NOMO-1 (cell line): ENCODE measurements around the gene CFAP46.
"Not testable (repeated sequence)": the region's sequence is repeated elsewhere in the genome, so short reads cannot be mapped to it uniquely, and the experiment has no call there.

ENCODE experiments used
- DNase-seq, 2 experiments: peaks; one replicate each; lab custom pipeline; 2025; ENCODE audit not compliant: unreplicated experiment in 2 of 2; lab: John Stamatoyannopoulos, UW

CFAP46 gene

DNA sequence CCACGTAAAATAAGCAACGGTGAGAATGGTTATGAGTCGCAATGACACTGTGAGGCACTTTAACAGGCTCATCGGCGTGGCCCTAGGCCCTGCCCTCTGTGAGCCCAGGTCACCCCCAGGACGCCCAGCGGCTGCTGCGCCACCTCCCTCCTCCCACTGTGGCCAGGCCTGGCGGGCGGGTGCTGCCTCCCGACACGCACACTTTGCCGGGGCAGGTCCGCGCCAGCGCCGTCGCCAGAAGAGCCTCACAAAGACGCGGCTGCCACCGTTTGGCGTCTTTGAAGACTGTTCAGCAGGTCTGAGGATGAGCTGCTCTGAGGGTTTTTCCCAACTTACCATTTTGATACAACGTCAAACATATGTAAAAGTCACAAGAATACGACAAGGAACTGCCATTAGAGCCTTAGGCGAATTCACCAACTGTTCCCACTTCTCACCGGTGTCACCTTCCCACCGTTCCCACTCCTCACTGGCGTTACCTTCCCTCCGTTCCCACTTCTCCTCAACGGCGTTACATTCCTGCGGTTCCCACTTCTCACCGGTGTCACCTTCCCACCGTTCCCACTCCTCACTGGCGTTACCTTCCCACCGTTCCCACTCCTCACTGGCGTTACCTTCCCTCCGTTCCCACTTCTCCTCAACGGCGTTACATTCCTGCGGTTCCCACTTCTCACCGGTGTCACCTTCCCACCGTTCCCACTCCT, 22.5 kb upstream of the CFAP46 start:
- not testable (repeated sequence) for DNase-seq

DNA sequence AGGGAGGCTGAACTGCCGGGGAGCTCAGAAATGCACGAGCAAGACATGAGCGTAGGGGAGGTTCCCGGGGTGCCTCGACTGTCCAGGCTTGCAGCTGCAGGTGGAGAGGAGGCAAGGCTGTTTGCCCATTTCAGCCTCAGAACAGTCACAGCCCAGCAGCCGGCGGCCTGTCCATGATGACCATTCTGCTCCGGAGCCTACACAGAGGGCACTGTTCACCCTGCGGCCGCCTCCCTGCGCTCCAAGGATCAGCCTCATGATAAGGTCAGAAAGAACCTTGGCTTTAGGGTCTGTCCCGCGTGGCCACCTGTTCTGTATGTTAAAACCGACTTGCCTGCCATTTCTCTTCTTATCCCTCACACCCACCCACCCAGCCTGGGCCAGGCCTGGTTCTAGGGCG, 21.9 kb upstream of the CFAP46 start:
- DNase-seq: no peak

DNA sequence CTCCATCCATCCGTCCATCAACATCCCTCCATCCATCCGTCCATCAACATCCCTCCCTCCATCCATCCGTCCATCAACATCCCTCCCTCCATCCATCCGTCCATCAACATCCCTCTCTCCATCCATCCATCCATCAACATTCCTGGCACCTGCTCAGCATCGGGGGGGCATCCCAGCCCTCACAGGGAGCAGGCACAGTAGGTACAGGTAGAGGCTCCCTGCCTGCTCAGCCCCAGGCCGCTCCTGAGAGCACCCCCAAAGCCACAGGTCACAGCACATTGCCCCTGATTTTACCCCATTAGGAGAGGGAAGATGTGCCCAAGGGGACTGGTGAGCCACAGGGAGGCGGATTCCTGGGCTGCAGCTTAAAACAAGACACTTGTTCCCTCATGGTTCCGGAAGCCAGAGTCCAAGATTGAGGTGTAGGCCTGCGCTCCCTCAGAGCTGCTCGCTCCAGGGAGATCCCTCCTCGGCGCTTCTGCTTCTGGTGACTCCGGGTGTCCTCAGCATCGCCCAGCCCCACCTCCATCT, 21.1 kb upstream of the CFAP46 start:
- DNase-seq: no peak

- peak in 1 of 2 experiments; percentile 4 for DNase-seq
Observed at GRCh38 chr10:132962623-132963429, 20.5 kb upstream of the CFAP46 start.

DNA sequence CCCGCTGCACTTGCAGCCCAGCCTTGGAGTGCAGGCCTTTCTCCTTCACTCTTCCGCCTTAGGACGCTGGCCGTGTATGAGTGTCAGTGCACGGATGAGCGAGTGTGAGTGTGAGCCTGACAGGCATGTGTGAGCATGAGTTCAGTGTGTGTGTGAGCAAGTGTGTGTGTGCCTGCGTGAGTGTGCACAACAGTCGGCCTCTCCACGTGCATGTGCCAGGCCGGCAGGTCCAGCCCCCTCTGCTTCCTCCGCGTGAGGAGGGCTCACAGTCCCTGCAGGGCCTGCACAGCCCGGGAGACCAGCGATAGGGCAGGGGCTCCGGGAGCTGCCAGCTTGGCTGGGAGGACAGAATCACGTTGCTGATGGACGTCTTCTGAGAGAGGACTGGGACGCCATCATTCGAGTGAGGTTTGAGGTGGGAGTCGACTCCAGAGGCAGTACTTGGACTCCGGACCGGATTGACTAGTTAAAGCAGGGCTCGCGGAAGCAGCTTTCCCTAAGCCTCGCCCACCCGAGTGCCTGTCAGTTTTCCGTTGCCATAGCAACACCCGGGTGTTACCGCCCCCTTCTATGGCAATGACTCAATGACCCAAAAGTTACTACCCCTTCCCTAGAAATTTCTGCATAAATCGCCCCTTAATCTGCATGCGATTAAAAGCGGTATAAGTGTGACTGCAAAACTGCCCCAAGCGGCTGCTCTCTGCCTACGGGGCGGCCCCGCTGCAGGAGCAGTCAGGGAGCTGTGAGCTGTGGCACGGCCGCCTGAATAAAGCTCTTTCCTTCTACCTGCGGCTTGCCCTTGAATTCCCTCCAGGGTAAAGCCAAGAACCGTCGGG, 19.6 kb upstream of the CFAP46 start:
- DNase-seq: no peak

DNA sequence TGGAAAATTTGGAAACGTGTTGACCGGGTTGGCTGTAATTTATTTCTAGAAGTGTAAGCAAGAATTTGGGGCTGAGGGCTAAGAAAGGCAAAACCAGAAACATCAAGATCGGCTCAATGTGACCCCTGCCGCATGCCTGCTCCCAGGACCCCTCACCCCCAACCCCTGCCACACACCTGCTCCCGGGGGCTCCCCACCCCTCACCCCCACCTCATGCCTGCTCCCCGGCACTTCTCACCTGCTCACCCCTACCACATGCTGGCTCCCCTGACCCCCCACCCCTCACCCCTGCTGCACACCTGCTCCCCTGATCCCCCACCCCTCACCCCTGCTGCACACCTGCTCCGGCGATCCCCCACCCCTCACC, 19.0 kb upstream of the CFAP46 start:
- no peak for DNase-seq

DNA sequence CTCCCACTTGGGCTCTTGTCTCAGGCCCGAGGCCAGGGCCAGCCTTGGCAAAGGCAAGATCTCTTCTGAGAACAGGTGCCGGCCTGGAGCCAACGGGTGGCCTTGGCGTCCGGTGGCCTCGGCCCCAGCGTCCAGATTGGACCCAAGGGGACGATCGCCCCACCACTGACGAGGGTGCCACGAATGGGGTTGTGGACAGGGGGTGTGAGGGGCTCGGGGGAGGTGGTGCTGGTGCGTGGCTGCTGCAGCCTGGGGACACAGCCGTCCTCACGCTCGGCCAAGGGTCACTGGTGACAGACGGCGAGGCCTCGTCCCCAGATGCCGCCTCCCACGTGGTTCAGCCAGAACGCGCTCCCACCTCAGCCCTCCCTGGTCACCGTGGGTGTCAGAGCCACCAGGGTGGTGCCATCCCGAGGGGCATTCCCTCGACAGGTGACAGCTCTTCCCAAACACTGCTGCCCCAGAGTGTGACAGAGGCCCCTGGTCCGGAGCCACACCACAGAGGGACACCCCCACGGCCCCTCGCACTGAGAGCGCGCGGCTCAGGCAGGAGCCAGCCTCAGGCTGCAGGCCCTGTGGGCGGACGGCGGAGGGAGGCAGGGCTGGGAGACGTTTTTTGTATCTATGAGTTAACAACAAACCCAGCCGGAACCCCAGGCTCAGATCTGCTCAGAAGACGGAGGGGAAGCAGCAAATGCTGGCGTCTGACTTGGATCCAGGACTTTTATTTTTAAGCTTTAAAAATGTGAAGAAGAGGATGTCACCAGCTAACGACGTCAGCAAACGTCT, 18.5 kb upstream of the CFAP46 start:
- no peak for DNase-seq

DNA sequence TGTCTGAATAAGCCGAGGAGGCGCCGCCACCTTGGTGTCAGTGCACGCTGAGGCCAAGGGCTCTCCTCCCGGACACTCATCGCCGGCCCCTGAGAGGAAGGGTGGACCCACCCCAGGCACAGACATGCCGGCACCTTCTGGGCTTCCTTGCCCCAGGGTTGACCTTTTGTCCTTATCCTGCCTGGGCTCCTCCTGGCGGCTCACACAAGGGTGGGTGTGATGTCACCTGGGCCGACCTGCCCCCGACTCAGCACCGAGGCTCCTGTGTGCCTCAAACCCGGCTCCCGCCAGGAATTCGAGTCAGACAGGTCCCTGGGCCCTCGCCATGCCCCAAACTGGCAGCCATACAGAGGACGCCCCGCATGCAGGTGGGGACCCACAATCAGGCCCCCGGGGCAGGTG, 17.7 kb upstream of the CFAP46 start:
- no peak for DNase-seq

DNA sequence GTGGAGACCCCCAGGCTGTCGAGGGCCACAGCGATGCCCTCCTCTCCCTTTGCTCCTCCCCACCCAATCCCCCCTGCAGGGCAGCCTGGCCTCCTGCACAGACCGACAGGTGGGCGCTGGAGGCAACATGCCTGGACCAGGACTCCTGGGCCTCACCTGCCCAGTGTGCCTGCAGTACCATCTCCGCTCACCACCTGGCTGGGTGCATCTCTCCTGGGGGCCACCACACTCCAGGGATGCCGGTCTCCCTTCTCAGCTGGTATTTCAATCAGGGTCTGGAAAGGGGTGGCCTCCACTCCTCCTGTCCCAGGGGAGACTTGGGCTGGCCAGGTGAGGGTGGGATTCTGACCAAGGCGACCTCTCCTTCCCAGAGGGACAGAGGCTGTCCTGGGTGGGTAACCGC, 17.2 kb upstream of the CFAP46 start:
- no peak for DNase-seq

DNA sequence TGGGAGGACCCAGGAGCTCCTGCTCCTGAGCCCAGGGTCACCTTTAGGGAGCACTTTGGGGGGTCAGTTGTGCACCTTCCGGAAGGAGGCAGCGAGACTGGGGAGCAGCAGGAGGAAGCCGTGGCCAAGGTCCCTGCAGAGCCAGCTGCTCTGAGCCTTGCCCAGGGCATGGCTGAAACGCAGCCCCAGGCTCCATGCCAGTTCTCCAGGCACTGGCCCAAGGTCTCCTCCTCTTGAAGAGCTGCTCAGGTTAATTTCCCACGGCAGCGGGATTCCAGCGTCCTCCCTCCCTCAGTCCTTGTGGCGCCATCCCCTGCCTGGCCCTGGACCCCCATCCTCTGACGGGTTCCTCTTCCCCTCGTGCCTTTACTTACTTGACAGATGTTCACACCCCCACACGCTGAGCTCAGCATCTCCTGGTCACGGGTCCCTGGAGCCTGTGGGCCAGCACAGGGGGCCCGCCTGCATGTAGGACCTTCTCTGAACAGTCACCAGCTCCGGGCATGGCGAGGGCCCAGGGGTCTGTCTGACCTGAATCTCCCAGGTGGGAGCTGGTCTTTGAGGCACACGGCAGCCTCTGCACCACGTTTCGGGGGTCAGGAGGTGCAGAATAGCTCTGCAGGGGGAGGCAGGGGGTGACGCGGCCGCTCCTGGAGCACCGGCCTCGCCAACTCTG, 16.7 kb upstream of the CFAP46 start:
- no peak for DNase-seq

- DNase-seq: no peak
Observed at GRCh38 chr10:132957981-132958882, 15.9 kb upstream of the CFAP46 start.

- no peak for DNase-seq
Observed at GRCh38 chr10:132957131-132957530, 14.8 kb upstream of the CFAP46 start.

DNA sequence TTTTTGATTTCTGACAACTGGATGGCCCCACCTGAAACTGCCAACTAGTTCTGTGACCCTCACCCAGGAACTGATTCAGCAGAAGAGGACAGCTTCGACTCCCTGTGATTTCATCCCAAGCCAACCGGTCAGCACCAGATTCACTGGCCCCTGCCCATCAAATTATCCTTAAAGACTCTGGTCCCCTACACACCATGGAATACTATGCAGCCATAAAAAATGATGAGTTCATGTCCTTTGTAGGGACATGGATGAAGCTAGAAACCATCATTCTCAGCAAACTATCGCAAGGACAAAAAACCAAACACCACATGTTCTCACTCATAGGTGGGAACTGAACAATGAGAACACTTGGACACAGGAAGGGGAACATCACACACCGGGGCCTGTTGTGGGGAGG, 13.9 kb upstream of the CFAP46 start:
- DNase-seq: not testable (repeated sequence)

DNA sequence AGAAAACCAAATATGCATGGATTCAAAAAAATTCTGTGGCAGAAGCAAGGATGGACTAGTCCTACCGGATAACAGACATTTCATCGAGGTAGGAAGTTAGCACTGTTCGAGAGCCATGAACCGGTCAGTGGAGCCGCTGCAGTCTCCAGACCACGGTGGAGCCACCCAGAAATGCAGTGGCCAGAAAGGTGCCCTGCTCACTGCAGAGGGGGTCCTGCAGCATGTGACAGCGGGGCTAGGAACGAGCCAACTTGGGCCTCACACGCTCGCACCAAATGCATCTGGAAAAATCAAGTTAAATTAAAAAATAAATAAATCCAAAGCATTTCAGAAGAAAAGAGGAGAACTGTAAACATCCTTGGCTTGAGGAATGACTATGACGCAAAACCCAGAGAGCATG, 13.1 kb upstream of the CFAP46 start:
- no peak for DNase-seq

DNA sequence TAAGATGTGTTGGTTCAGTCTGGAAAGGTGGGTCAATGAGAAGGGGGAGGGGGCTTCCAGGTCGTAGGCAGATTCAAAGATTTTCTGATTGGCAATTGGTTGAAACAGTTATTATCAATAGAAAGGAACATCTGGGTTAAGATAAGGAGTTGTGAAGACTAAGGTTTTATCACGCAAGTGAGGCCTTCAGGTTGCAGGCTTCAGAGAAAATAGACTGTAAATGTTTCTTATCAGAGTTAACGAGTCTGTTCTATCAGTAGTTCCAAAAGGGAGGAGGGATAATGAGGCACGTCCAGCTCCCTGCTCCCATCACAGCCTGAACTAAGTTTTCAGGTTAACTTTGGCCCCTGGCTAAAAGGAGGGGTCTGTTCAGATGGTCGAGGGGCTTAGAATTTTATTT, 11.1 kb upstream of the CFAP46 start:
- DNase-seq: no peak

- no peak for DNase-seq
Observed at GRCh38 chr10:132951926-132952325, 9.6 kb upstream of the CFAP46 start.

DNA sequence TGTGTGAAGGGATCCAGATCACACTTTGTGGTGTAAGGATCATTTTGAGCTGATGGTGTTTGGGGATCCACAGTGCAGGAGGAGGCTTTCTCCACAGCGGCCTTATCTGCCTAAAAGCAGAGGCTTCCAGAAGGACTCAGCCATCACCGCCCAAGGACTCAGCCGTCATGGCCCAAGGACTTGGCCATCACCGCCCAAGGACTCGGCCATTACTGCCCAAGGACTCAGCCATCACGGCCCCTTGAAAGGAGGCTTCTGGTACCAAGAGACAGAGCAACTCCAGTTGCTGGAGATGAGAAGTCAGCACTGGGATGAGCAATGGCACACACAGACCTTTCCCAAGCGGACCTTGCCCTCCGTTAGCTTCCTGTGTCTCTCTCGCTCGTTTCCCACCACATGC, 6.0 kb upstream of the CFAP46 start:
- DNase-seq: no peak

GRCh38 chr10:132947843-132948242, 5.5 kb upstream of the CFAP46 start:
- no peak for DNase-seq
